ENCODE results near the gene ESPN.

ESPN gene

DNA sequence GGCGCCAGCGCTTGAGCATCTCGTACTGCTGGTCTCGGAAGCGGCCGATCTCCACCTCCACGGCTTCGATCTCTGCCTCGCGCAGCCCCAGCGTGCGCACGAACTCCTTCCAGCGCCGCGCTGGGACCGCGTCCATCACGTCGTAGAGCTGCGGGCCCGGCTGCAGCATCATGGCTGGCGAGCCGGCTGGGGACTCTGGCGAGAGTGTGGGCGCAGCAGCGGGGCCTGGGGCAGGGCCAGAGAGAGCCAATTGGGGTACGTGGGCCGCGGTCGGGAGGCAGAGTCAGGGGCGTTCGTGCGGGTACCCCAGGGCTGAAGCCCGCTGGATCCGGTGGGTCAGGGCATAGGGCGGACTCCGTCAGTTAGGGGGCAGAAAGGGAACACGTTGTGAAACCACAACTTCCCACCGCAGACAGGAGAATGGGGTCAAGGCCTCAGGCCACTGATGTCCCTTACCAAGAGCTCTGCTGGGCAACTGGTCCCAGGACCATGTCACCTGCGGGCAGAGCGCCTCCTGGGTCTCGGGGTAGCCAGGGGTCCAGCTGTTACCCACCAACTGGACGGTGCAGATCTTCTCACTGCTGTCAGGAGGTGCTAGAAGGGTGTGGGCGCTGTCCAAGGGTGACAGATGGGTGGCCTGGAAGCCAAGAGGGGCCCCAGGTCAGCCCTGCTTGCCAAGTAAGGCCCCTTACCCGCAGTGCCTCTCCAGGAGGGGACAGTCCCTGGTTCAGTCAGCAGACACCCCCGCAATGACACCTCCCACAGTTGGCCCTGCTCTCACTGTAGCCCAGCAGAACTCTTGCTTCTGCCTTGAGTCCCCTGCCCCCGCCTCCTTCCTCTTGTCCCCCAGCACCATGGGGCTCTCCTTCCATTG lies 37.2 kb downstream of the ESPN start:
- no peak for DNase-seq (ENCODE audit: low read depth)

DNA sequence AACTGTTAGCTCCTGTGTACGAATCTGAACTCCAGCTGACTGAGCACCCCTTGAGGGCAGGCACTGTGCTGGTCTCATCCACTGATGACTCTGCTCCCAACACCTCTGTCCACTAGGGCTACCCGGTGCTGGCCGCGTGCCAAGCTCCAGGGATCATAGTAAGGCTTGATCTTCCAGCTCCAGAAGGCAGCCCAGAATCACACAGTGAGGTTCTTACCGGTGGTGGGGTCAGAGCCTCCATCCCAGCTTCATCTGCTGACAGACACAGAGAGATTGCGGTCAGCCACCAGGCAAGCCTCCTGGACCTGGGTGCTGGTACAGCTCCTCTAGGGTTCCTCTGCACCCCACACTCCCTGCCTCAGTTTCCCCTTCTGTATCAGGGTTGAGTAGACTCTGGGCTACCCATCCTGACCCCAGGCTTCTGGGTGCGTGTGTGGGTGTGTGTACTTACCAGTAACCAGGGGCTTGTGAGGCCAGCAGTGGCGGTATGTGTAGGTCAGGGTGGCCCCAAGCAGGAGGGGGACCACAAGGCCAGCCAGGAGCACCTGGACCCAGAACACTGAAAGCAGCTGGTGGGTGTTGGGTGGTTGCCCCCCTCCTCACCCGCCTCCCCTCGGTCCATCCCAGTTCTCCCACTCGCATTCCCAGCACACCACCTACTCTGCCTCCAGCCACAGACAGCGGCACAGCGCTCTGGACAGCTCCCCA lies 38.0 kb downstream of the ESPN start:
- DNase-seq (ENCODE audit: low read depth): no peak
- no peak overlapping the region for H3K4me3 ChIP-seq (ENCODE audit: low read depth, low read length)
- no peak for TF ChIP-seq CTCF (IDR thresholded peaks at IDR 0.05; ENCODE audit: insufficient read depth, low read depth, low read length, missing control alignments)

More for the DNA sequence above, 37.2 kb downstream of the ESPN start:
- TF ChIP-seq CTCF (IDR thresholded peaks at IDR 0.05; ENCODE audit: insufficient read depth, low read depth, low read length, missing control alignments): no peak
- no peak overlapping the region for H3K4me3 ChIP-seq (ENCODE audit: low read depth, low read length)

DNA sequence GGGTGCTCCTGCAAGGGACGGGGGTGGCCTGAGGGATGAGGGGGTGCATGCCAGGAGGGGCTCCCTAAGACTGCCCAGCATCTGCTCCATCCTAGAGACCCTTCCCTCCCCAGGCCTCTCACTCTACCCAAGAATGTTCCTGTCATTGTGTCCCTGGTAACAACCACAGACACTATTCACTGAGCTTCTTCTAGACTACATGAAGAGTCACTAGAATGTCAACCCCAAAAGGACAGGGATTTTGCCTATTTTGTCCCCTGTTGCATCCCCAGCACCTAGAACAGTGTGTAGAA lies 38.5 kb downstream of the ESPN start:
- TF ChIP-seq CTCF (IDR thresholded peaks at IDR 0.05; ENCODE audit: insufficient read depth, low read depth, low read length, missing control alignments): no peak
- DNase-seq (ENCODE audit: low read depth): no peak
- H3K4me3 ChIP-seq (ENCODE audit: low read depth, low read length): no peak overlapping the region

- no peak overlapping the region for H3K4me3 ChIP-seq (ENCODE audit: low read depth, low read length)
- no peak for DNase-seq (ENCODE audit: low read depth)
- TF ChIP-seq CTCF (IDR thresholded peaks at IDR 0.05; ENCODE audit: insufficient read depth, low read depth, low read length, missing control alignments): no peak
Observed at GRCh38 chr1:6464514-6464836, 39.9 kb downstream of the ESPN start.

DNA sequence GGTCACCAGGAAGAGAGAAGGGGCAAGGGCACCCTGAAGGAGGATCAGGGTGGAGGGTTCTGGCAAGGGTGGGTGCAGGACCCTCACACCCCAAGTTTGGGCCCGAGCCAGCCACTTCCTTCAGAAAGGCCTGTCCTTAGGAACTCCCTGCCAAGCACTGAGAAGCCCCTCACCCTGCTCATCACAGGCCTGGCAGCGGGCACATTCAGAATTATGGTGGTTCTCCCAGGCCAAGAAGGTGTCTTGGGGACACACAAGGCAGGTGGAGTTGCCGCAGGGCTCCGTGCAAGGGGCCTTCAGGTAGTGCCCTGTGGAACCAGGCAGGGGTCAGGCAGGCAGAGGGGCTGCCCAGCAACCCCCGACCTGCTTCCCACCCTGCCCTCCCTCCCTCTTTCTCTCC lies 40.3 kb downstream of the ESPN start:
- no peak overlapping the region for H3K4me3 ChIP-seq (ENCODE audit: low read depth, low read length)
- no peak for TF ChIP-seq CTCF (IDR thresholded peaks at IDR 0.05; ENCODE audit: insufficient read depth, low read depth, low read length, missing control alignments)
- no peak for DNase-seq (ENCODE audit: low read depth)

- no peak for DNase-seq (ENCODE audit: low read depth)
- TF ChIP-seq CTCF (IDR thresholded peaks at IDR 0.05; ENCODE audit: insufficient read depth, low read depth, low read length, missing control alignments): no peak
- no peak overlapping the region for H3K4me3 ChIP-seq (ENCODE audit: low read depth, low read length)
Observed at GRCh38 chr1:6465461-6466005, 41.0 kb downstream of the ESPN start.

All from GM12865 (cell line).